Measurements from ENCODE around the gene VSTM2L.

The VSTM2L gene

DNA sequence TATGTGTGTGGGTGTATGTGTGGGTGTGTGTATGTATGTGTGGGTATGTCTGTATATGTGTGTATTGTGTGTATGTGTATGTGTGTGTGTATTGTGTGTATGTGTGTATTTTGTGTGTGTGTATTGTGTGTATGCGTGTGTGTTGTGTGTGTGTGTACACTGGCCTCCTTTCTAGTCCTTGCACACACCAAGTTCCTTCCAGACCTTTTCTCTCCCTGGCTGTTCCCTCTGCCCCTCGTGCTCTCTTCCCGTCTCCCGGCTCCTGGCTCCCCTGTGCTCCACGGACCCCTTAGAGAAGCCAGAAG lies 11.4 kb downstream of the VSTM2L start:
- no peak overlapping the region for H3K4me3 ChIP-seq (replicated peaks in 1 of 2; ENCODE audit: low read depth in 2 of 2, low read length in 2 of 2)
- no peak for TF ChIP-seq CTCF (IDR thresholded peaks at IDR 0.05; ENCODE audit: low read depth, low read length)
- DNase-seq (ENCODE audit: low read depth in 2 of 2), result no peak

DNA sequence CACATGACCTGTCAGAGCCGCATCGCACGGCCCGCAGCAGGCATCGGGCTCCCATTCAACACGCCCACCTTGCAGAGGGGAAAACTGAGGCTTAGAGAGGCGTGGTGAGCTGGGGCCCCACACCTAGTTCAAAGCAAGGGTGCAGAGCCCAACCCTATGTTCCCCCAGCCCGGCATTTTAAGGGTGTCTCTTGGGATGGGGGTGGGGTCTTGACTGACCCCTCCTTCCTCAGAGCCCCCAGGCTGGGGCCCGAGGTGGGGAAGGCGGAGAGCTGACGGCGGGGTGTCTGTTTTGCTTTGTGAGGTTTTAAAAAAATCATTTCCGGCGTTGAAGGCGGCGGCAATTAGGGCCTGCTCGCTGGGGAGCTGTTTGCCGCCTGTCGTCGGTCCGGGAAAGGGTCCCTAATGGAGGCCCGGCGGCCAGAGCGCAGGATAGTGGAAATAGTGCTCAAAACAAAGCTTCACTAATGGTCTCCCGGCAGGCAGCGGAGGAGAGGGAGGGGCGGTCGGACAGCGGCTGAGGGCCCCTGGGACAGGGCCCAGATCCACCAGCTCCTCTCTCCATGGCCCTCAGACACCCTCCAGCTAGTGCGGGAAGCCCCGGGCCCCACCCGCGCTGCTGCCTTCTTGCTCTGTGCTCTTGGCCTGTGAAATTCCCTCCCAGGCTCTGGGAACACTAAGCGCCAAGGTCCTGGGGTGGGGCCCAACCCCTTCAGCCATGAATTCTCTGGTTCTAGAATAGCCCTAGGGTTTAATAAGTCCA lies 11.9 kb downstream of the VSTM2L start:
- TF ChIP-seq CTCF (IDR thresholded peaks at IDR 0.05; ENCODE audit: low read depth, low read length), result no peak
- DNase-seq (ENCODE audit: low read depth in 2 of 2), result no peak
- H3K4me3 ChIP-seq (replicated peaks in 1 of 2; ENCODE audit: low read depth in 2 of 2, low read length in 2 of 2), result no peak overlapping the region

- H3K4me3 ChIP-seq (replicated peaks in 1 of 2; ENCODE audit: low read depth in 2 of 2, low read length in 2 of 2), result no peak overlapping the region
- DNase-seq (ENCODE audit: low read depth in 2 of 2), result no peak
- TF ChIP-seq CTCF (IDR thresholded peaks at IDR 0.05; ENCODE audit: low read depth, low read length), result no peak
Measured at GRCh38 chr20:37915434-37915787, 12.5 kb downstream of the VSTM2L start.

DNA sequence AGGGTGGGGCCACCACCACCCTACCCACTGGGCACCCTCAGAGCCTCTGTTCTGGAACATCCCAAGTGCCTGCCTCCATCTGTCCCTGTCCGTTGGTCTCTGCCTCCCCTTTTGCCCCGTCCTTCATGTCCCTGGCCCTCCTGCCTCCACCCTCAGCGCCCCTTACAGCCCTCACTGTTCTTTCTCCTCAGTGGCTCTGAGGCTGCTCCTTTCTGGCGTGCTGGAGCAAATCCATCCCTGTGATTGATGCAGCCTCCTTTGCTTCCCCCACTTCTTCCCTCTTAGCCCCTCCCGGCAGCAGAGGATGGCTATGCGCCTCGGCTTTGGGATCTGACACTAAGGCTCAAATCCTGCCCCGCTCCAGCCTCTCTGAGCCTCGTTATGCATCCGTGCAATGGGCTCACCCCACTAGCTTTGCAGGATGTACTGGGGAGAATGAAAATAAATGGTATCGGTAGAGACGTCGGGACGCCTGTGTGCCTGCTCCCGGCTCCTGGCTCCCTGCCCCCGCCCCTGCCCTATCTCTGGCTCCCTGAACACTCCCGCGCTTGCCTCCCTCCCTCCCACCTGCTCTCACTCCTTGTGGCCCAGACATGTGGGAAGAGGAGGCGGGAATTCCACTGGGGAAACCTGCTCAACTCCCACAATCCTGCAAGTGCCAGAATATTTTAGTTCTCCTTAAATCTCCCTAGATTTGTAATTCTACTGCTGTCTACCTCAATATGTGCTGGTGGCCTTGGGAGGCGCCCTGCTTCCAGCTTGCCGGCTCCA lies 13.1 kb downstream of the VSTM2L start:
- DNase-seq (ENCODE audit: low read depth in 2 of 2), result no peak
- TF ChIP-seq CTCF (IDR thresholded peaks at IDR 0.05; ENCODE audit: low read depth, low read length), result no peak
- no peak overlapping the region for H3K4me3 ChIP-seq (replicated peaks in 1 of 2; ENCODE audit: low read depth in 2 of 2, low read length in 2 of 2)

GRCh38 chr20:37917461-37917860 lies 14.5 kb downstream of the VSTM2L start:
- no peak overlapping the region for H3K4me3 ChIP-seq (replicated peaks in 1 of 2; ENCODE audit: low read depth in 2 of 2, low read length in 2 of 2)
- no peak for TF ChIP-seq CTCF (IDR thresholded peaks at IDR 0.05; ENCODE audit: low read depth, low read length)
- no peak for DNase-seq (ENCODE audit: low read depth in 2 of 2)

DNA sequence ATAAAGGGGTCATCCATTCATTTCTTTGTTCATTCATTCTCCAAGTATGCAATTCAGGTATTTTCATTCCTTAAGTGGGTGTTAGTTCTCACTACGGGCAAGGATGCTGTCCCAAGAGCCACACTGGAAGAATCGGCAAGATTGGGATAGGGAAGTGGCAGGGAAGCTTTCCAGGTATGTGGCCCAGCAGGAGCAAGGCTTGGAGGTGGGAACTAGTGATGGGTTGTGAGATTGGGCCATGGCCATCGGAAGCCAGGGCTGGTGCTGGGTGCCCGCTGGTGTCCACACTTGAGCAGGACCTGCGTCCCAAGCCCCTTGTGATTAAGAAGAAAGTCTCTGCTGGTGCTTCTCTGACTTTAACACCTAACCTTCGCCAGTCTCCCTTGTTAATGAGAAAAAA lies 15.1 kb downstream of the VSTM2L start:
- DNase-seq (ENCODE audit: low read depth in 2 of 2), result no peak
- no peak for TF ChIP-seq CTCF (IDR thresholded peaks at IDR 0.05; ENCODE audit: low read depth, low read length)
- H3K4me3 ChIP-seq (replicated peaks in 1 of 2; ENCODE audit: low read depth in 2 of 2, low read length in 2 of 2), result no peak overlapping the region

All from cardiac fibroblast (primary cell).